GM19468 (cell line): ENCODE results near the gene USH1G.
"Not testable (repeated sequence)": the region's sequence is repeated elsewhere in the genome, so short reads cannot be mapped to it uniquely, and the experiment has no call there.

Experiments
- ATAC-seq: cut with Tn5 transposase; IDR thresholded peaks from one replicate; pipeline ENCODE4 v1.9.1; 2021; ENCODE audit warnings: mild to moderate bottlenecking, moderate library complexity, moderate number of reproducible peaks; ENCODE audit not compliant: unreplicated experiment; ENCODE audit errors: extremely low read depth

USH1G gene

GRCh38 chr17:74907012-74907411, 16.0 kb downstream of the USH1G start:
- ATAC-seq, result no peak

- ATAC-seq, result not testable (repeated sequence)
Observed at GRCh38 chr17:74906214-74906793, 16.8 kb downstream of the USH1G start.

DNA sequence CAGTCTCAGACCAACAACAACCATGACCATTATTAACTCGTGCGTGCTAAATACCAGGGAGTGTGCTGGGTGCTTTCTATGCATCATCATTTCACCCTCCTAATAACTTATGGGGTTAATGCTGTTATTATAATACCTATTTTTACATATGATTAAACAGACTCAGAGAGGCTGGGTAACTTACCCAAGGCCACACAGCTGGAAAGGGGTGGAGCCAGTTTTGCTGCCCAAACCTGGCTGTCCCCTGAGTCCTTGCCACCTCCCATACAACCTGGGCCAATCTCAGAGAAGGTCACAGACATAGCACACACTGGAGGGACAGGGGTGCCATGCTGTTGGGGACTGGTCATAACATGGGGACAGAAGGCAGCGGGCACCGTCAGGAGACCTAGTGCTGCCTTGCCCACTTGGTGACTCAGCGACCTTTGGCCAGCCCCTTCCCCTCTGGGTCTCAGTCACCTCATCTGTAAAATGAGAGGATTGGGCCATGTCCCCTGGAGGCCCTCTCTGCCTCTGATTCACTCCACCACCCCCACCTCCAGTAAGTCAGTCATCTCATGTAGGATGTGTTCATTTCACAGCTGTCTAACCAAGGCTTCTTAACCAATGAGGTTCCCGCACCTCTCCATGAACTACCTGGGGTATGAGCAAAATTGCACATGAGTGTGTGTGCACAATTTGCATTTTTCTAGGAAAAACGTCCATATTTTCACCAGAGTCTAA, 18.2 kb downstream of the USH1G start:
- ATAC-seq, result no peak

- no peak for ATAC-seq
Observed at GRCh38 chr17:74903671-74904070, 19.4 kb downstream of the USH1G start.

- no peak for ATAC-seq
Observed at GRCh38 chr17:74903034-74903433, 20.0 kb downstream of the USH1G start.

DNA sequence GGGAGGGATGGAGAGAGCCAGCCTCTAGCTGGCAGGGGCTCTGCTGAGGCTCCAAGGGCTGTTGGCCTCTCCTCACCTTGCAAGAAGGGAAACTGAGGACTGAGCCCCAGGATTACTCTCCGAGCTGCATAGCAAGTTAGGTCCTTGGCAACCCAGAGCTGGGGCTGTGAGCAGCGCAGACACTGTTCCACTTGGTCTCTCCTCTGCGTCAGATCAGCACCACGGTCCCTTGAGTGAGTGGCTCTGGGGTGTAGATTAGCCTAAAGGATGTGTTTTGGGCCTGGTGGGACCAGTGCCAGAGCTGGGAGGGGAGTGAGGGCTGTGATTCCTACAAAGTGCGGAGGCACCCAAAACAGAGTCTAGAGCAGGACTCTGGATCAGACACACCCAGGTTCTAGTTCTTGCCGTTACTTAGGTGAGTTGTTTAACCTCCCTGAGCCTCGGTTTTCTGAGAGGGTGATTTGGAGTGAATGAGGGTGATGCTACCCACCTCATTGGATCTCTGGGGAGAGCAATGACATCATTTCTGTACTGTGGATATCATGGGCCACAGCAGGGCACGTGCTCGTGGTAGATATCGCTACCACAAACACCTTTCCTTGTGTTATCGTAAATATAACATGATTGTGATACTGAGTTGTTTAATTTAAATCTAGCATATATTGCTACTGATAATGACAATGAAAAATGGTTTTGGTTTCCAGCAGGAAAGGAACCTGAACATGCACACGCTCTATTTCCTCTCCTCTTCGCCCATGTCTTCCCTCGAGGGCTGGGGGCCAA, 21.5 kb downstream of the USH1G start:
- no peak for ATAC-seq

DNA sequence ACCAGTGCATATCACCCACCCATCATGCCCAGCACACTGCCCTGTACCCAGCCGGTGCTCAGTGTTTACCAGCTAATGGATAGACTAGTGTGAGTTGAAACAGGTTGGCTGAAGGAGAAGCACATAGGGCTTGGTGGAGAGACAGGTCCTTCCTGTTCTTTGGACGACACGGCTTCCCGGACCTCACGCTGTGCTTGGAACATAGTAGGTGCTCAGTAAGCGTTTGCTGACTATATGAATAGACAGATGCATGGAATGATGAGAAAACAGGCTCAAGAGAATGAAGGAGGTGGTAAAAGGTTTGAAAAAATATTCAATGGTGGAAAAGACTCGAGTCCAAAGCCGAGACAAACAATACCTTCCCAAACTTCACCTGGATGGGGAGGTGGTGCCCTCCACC, 22.8 kb downstream of the USH1G start:
- no peak for ATAC-seq

- no peak for ATAC-seq
Observed at GRCh38 chr17:74898376-74898946, 24.6 kb downstream of the USH1G start.

GRCh38 chr17:74893936-74894671, 29.0 kb downstream of the USH1G start:
- no peak for ATAC-seq

DNA sequence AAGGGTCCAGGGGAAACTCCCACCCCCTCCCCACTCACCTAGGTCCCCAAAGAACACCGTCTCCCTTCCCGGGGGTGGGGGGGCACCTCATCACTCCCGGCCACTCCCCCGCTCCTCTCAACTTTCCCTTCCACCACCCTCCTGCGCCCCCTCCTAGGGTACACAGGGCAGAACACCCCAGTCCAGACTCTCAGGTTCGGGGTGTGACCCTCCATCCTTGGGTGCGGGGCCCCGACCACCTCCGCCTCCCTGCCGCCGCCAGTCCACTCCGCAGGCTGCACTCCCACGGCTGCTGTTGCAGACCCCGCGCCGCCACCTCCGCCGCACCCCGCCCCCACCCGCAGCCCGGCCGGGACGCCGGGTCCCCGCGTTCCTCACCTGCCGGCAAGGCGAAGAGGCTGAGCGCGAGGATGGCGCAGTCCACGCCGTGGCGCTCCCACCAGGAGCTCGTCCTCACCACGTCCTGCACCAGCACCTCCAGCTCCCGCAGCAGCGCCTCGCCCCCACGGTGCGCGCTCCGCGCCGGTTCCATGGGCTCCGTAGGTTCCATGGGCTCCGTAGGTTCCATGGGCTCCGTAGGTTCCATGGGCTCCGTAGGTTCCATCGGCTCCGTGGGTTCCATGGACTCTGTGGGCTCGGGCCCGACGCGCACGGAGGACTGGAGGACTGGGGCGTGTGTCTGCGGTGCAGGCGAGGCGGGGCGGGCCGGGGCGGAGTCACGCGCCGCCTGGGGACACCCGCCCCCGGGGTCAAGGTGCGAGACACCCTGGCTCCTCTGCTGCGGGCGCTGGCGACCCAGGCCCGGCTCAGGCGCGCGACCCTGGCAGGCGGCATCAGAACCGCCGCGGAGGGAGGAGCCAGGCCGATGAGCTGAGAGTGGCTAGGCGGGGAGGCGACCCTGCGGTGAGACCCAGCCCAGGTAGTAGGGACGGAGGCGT, 29.8 kb downstream of the USH1G start, which contains the start of gene FADS6:
FADS6 (minus strand) TSS at position 660 of the 938 bp plus-strand sequence; CDS start at position 622, 38 bp downstream.
- ATAC-seq, result no peak

GRCh38 chr17:74892013-74892841, 30.8 kb downstream of the USH1G start:
- ATAC-seq, result no peak

DNA sequence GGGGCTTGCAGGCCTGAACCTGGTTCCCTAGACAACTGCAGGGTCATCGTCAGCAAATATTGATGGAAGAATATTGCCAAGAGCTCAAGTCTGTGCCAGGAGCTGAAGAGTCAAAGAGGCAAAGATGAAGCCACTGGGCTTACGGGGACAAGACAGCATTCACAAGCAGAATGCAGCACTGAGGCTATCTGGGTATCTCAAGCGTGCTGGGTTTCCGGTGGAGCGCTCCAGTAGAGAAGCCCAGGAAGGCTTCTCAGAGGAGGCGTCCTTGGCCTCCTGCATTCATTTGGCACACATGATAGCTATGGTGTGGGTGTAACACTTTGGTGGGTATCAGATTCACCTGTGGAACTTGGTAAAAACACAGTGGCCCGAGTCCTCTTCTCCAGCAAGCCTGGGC, 32.5 kb downstream of the USH1G start:
- ATAC-seq, result no peak

DNA sequence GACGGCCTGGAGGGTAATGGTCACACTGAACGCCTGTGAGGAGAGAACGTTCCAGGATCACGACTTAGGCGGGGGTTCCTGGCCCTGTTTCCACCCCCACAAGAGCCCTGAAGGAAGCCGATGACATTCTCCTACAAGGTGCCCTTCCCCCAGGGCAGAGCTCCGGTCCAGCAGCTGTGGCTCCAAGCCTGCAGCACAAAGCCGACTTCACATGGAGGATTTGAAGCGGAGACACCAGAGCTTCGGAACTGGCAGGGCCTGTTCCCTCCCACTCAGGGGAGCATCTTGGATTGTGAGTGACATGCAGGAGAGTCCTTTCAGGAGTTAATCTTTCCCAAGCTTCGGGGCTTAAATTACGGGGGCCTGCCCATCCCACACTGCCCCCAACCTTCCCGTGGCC, 34.6 kb downstream of the USH1G start:
- ATAC-seq, result no peak

DNA sequence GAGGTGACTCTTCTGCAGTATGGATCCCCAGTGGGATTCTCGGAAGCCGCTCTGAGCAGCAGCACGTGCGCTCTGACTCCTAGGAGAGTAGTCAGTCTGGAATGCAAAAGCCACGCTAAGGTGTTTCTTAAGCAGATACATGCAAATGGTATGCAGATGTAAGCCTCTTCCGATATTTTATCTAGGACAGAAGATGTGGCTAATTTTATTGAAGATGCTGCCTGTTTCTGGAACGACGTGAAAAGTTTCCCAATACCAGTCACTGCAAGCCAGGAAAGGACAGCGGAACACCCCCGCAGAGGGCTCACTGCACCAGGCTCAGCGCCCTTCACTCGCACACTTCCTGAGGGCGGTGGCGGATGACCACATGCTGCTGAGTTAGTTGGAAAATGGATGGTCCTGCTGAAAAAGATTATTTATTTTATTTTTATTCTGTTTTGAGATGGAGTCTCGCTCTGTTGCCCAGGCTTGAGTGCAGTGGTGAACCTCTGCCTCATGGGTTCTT, 39.8 kb downstream of the USH1G start:
- no peak for ATAC-seq

GRCh38 chr17:74882517-74883240, 40.4 kb downstream of the USH1G start:
- ATAC-seq, result no peak

- ATAC-seq, result no peak
Observed at GRCh38 chr17:74881073-74881472, 42.0 kb downstream of the USH1G start.

- no peak for ATAC-seq
Observed at GRCh38 chr17:74879308-74879707, 43.7 kb downstream of the USH1G start.
